Gastrocnemius medialis (tissue), 4 donors: ENCODE results near the gene CPN2. TPM values are rescaled to one million over a fixed set of nuclear protein-coding genes. Genes with fewer than 3 reads are reported as not detected.

Experiments used
- ATAC-seq, 2 donors: fragments of 150-250 bp; one replicate each; pipeline ENCODE4 v1.9.1; 2016
- DNase-seq, 2 donors: peaks; one replicate each; pipeline ENCODE4 v3.0.0-alpha.2; 2019
- H3K27ac ChIP-seq, 4 donors: fragments of 200-600 bp; sonication (generic); 1 replicate in 1 of 4; 2 replicates in 3 of 4; pipeline ENCODE4 v1.5.1; 2016 to 2018; ENCODE audit warnings: mild to moderate bottlenecking in 2 of 4, moderate library complexity in 1 of 4
- H3K27me3 ChIP-seq, 3 donors: fragments of 200-600 bp; sonication (generic) in 2 of 3; 1 replicate in 1 of 3; 2 replicates in 2 of 3; pipeline versions ENCODE4 v1.5.1 to v1.6.0; 2016 to 2019; ENCODE audit warnings: mild to moderate bottlenecking in 1 of 3, moderate library complexity in 1 of 3
- H3K36me3 ChIP-seq, 2 donors: fragments of 200-600 bp; sonication (generic) in 1 of 2; one replicate each; pipeline ENCODE4 v1.5.1; 2017 to 2018
- H3K4me1 ChIP-seq, 2 donors: fragments of 200-600 bp; sonication (generic) in 1 of 2; one replicate each; pipeline ENCODE4 v1.5.1; 2016 to 2017; ENCODE audit warnings: mild to moderate bottlenecking in 2 of 2
- H3K4me3 ChIP-seq, 4 donors: fragments of 200-600 bp; sonication (generic) in 3 of 4; 1 replicate in 1 of 4; 2 replicates in 3 of 4; pipeline ENCODE4 v1.5.1; 2016 to 2019; ENCODE audit warnings: mild to moderate bottlenecking in 2 of 4
- H3K9me3 ChIP-seq, 3 donors: fragments of 200-600 bp; sonication (generic) in 2 of 3; 1 replicate in 1 of 3; 2 replicates in 2 of 3; pipeline ENCODE4 v1.5.1; 2016 to 2019
- POLR2A ChIP-seq, 2 donors: fragments of 450-650 bp; IDR thresholded peaks; one replicate each; pipeline ENCODE4 v1.6.1; 2017; ENCODE audit warnings: antibody characterized with exemption in 2 of 2, mild to moderate bottlenecking in 2 of 2, moderate library complexity in 2 of 2
- in situ Hi-C, 4 donors: fragments of 200-750 bp; cut with MboI; loops; one replicate each; pipeline versions ENCODE4 v1.15.0 to v1.8.0; 2017; ENCODE audit warnings: low sequenced_read_pairs in 4 of 4
- intact Hi-C: fragments of 100-400 bp; cut with DNase I; formaldehyde crosslinking; loops from one replicate; pipeline ENCODE4 v1.15.1; 2023; ENCODE audit warnings: low total_unique reads
- total RNA-seq, 4 donors: library from RNA; depleted of rRNA; stranded (reverse); fragments of >200 nt; gene quantifications; one replicate each; pipeline versions ENCODE4 v1.1.0 to v1.2.3, GENCODE V29; 2016
- TF ChIP-seq, protein P1 (sequence below), 5 experiments: fragments of 450-650 bp in 3 of 5; fragments of 200-600 bp in 2 of 5; sonication (generic) in 2 of 5; IDR thresholded peaks in 4 of 5; conservative IDR thresholded peaks in 1 of 5; 1 replicate in 4 of 5; 2 replicates in 1 of 5; pipeline ENCODE4 v1.5.1; 2016 to 2019; ENCODE audit warnings: antibody characterized with exemption in 5 of 5, mild to moderate bottlenecking in 3 of 5, moderate library complexity in 3 of 5

Gene CPN2
- total RNA-seq, 4 donors from 2014 or later, result 0.46 to 1.1 TPM; not detected in 2

DNA sequence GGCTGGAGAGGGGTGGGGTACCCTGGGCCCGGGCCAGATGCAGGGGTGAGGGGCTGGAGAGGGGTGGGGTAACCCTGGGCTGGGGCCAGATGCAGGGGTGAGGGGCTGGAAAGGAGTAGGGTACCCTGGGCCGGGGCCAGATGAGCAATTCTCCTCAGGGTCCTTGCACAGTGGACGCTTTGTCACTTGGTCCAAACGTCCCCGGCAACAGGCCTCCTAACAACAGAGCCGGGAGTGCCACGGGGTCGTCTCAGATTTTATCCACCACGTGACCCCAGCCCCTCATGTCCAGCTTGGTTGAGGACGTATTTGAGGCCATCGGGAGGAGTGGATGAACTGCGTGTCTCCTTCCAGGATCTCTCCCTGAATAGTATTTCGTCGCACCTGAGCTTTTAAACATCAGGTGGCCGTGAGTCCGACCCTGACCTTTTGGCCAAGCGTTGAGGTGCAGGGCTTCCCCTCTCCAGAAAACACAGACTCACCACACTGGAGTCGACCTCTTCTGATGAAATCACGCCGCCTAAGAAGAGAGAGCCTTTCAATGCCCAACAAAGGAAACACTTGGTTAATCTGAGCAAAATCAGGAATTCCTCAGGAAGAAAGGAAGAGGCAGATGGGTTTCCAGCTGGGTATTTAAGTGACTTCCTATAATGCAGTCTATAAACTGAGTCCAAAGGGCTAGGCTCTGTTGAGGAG, 31.2 kb upstream of the CPN2 start:
- in situ Hi-C loops, result no loop called here

GRCh38 chr3:194381460-194381875, 30.3 kb upstream of the CPN2 start:
- H3K27ac ChIP-seq, result no peak overlapping the region
- in situ Hi-C loops, result no loop called here
- ATAC-seq, result no peak

More for the DNA sequence above, 31.2 kb upstream of the CPN2 start:
- intact Hi-C loops, result no loop called here
- Histone ChIP-seq H3K27me3 (peaks cover 0 to under 1% (median 0%) of the 10 kb centered on the region in 3 donors), H3K9me3 (no peaks in the 10 kb centered on the region), H3K36me3 (no peaks in the 10 kb centered on the region), H3K4me1 (no peaks in the 10 kb centered on the region), H3K4me3 (no peak overlapping the region), H3K27ac (no peak overlapping the region)
- no peak for ATAC-seq
- DNase-seq, result no peak
- no peak for TF ChIP-seq POLR2A (IDR thresholded peaks at IDR 0.05)

GRCh38 chr3:194380326-194380725, 29.2 kb upstream of the CPN2 start:
- in situ Hi-C loops, result no loop called here
- TF ChIP-seq, protein P1, sequence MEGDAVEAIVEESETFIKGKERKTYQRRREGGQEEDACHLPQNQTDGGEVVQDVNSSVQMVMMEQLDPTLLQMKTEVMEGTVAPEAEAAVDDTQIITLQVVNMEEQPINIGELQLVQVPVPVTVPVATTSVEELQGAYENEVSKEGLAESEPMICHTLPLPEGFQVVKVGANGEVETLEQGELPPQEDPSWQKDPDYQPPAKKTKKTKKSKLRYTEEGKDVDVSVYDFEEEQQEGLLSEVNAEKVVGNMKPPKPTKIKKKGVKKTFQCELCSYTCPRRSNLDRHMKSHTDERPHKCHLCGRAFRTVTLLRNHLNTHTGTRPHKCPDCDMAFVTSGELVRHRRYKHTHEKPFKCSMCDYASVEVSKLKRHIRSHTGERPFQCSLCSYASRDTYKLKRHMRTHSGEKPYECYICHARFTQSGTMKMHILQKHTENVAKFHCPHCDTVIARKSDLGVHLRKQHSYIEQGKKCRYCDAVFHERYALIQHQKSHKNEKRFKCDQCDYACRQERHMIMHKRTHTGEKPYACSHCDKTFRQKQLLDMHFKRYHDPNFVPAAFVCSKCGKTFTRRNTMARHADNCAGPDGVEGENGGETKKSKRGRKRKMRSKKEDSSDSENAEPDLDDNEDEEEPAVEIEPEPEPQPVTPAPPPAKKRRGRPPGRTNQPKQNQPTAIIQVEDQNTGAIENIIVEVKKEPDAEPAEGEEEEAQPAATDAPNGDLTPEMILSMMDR (IDR thresholded peaks at IDR 0.05 in 4 of 5, conservative IDR thresholded peaks at IDR 0.05 in 1 of 5), result no peak
- no peak for TF ChIP-seq POLR2A (IDR thresholded peaks at IDR 0.05)
- H3K27me3 ChIP-seq, result peaks cover 0 to 12% (median 4%) of the 10 kb centered on the region in 3 donors
- intact Hi-C loops, result no loop called here
- DNase-seq, result no peak
- H3K36me3 ChIP-seq, result no peaks in the 10 kb centered on the region
- H3K4me3 ChIP-seq, result no peak overlapping the region
- no peak overlapping the region for H3K27ac ChIP-seq
- no peaks in the 10 kb centered on the region for H3K4me1 ChIP-seq
- ATAC-seq, result no peak
- H3K9me3 ChIP-seq, result no peaks in the 10 kb centered on the region

More at GRCh38 chr3:194381460-194381875, 30.3 kb upstream of the CPN2 start:
- Histone ChIP-seq H3K4me1 (no peaks in the 10 kb centered on the region), H3K4me3 (no peak overlapping the region), H3K27me3 (peaks cover 0 to 5% (median 1%) of the 10 kb centered on the region in 3 donors), H3K36me3 (no peaks in the 10 kb centered on the region), H3K9me3 (no peaks in the 10 kb centered on the region)
- intact Hi-C loops, result no loop called here
- no peak for DNase-seq
- TF ChIP-seq, protein P1 (IDR thresholded peaks at IDR 0.05 in 4 of 5, conservative IDR thresholded peaks at IDR 0.05 in 1 of 5), result no peak

GRCh38 chr3:194379651-194380050, 28.5 kb upstream of the CPN2 start:
- ATAC-seq, result no peak
- in situ Hi-C loops, result no loop called here

DNA sequence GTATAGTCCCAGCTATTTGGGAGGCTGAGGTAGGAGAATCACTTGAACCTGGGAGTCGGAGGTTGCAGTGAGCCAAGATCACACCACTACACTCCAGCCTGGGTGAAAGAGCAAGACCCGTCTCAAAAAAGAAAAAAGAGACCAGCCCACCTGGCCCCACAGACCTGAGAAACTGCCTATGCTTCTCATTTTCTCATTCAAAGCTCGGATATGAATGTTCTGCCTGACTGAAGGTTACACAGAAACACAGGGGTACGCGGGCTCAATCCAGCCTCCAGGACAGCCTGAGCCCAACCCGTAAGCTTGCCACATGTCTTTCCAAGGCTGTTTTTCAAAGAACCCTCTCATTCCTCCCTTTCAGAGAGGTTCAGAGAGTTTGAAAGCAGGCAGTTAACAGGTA, 28.1 kb upstream of the CPN2 start:
- Histone ChIP-seq H3K36me3 (no peaks in the 10 kb centered on the region), H3K27me3 (peaks cover 0 to 12% (median 4%) of the 10 kb centered on the region in 3 donors), H3K27ac (no peak overlapping the region), H3K4me3 (no peak overlapping the region), H3K9me3 (no peaks in the 10 kb centered on the region), H3K4me1 (no peaks in the 10 kb centered on the region)
- in situ Hi-C loops, result no loop called here
- TF ChIP-seq POLR2A (IDR thresholded peaks at IDR 0.05), result no peak
- TF ChIP-seq, protein P1 (IDR thresholded peaks at IDR 0.05 in 4 of 5, conservative IDR thresholded peaks at IDR 0.05 in 1 of 5), result no peak
- no peak for ATAC-seq
- DNase-seq, result no peak
- intact Hi-C loops, result no loop called here

More at GRCh38 chr3:194379651-194380050, 28.5 kb upstream of the CPN2 start:
- H3K27me3 ChIP-seq, result peaks cover 0 to 12% (median 4%) of the 10 kb centered on the region in 3 donors
- H3K4me3 ChIP-seq, result no peak overlapping the region
- H3K9me3 ChIP-seq, result no peaks in the 10 kb centered on the region
- no peak overlapping the region for H3K27ac ChIP-seq
- H3K4me1 ChIP-seq, result no peaks in the 10 kb centered on the region
- intact Hi-C loops, result no loop called here
- no peak for DNase-seq
- no peaks in the 10 kb centered on the region for H3K36me3 ChIP-seq
- no peak for TF ChIP-seq POLR2A (IDR thresholded peaks at IDR 0.05)
- TF ChIP-seq, protein P1 (IDR thresholded peaks at IDR 0.05 in 4 of 5, conservative IDR thresholded peaks at IDR 0.05 in 1 of 5), result no peak
